ENCODE results near the gene CPSF3. TPM values are rescaled to one million over a fixed set of nuclear protein-coding genes. Genes with fewer than 3 reads are reported as not detected.

CPSF3 gene
- total and polyA plus RNA-seq, 2 of the 4 experiments (the other 2 are of a cell fraction) = 29.2 to 64.5 TPM

- Histone ChIP-seq H3K36me3 (ENCODE audit: control insufficient read depth, insufficient read depth, low read length) (peaks cover 13% of the 10 kb centered on the region), H4K8ac (ENCODE audit: low read depth in 2 of 2, low read length in 2 of 2) (no peak overlapping the region), H3K4me1 (ENCODE audit: control insufficient read depth, insufficient read depth, low read length) (peaks cover 10% of the 10 kb centered on the region), H3K4ac (ENCODE audit: low read depth, low read length) (no peak overlapping the region), H3K9ac (ENCODE audit: low read depth, low read length) (no peak overlapping the region), H3K4me3 (ENCODE audit: insufficient read depth, low read depth, low read length) (no peak overlapping the region), H3K4me2 (ENCODE audit: low read depth, low read length) (no peak overlapping the region), H3K9me1 (ENCODE audit: insufficient read depth, low read length) (peaks cover 5% of the 10 kb centered on the region), H2AFZ (replicated peaks; ENCODE audit: low read length, poor library complexity) (no peak overlapping the region), H3K23ac (ENCODE audit: low read depth, low read length) (no peak overlapping the region), H3K18ac (ENCODE audit: low read depth, low read length) (no peak overlapping the region), H3K56ac (ENCODE audit: extremely low read depth, insufficient read depth, low read length) (no peak overlapping the region), H3K9me3 (ENCODE audit: control insufficient read depth, insufficient read depth, low read length) (no peaks in the 10 kb centered on the region), H4K91ac (ENCODE audit: insufficient read depth, low read depth, low read length) (no peak overlapping the region), H2BK15ac (ENCODE audit: low read depth, low read length) (no peak overlapping the region), H2BK5ac (ENCODE audit: low read depth, low read length, poor library complexity, severe bottlenecking) (no peak overlapping the region), H3K27me3 (ENCODE audit: control insufficient read depth, insufficient read depth, low read length) (no peaks in the 10 kb centered on the region), H2BK120ac (ENCODE audit: low read depth, low read length) (no peak overlapping the region), H2AK5ac (ENCODE audit: low read depth, low read length) (no peak overlapping the region), H3K14ac (replicated peaks; ENCODE audit: low read depth, low read length) (no peak overlapping the region), H2AK9ac (replicated peaks; ENCODE audit: low read depth, low read length, poor library complexity) (no peak overlapping the region), H4K5ac (ENCODE audit: low read depth, low read length) (no peak overlapping the region), H2BK20ac (ENCODE audit: low read depth, low read length) (no peak overlapping the region), H4K20me1 (ENCODE audit: insufficient read depth, low read length) (peaks cover 27% of the 10 kb centered on the region; the same call in 1 of the 2 replicates), H3K79me1 (ENCODE audit: low read depth in 1 of 2, low read length in 2 of 2) (peaks cover 24 to 81% of the 10 kb centered on the region in 2 experiments), H3K27ac (ENCODE audit: insufficient read depth, low read length) (no peak overlapping the region)
- in situ Hi-C loops (cut with MboI; ENCODE audit: low sequenced_read_pairs) (no loop called here), dilution Hi-C loops (cut with HindIII; ENCODE audit: low sequenced_read_pairs, unreplicated experiment) (no loop called here), intact Hi-C loops (cut with micrococcal nuclease) (no loop called here)
- CTCF ChIA-PET = no interaction called here
- WGBS, 2 experiments (ENCODE audit: extremely low coverage in 2 of 2, insufficient read length in 1 of 2) = no CpG with 5 or more reads among the region's 4 CpGs
- no TSS peak for BruUV-seq (replicated peaks)
- POLR2A ChIA-PET (ENCODE audit: unreplicated experiment) = no interaction called here
- TF ChIP-seq MXI1 (IDR thresholded peaks at IDR 0.05; ENCODE audit: borderline replicate concordance, low read depth, low read length) (no peak), MAZ (IDR thresholded peaks at IDR 0.05; ENCODE audit: borderline replicate concordance, low read depth, low read length) (no peak), RFX5 (IDR thresholded peaks at IDR 0.05; ENCODE audit: low read depth, low read length) (no peak), CHD1 (IDR thresholded peaks at IDR 0.05; ENCODE audit: low read depth, low read length) (no peak), CTCF (conservative IDR thresholded peaks at IDR 0.05; ENCODE audit: low read depth, low read length) (no peak), MAFK (IDR thresholded peaks at IDR 0.05; ENCODE audit: low read depth, low read length) (no peak), RAD21 (IDR thresholded peaks at IDR 0.05; ENCODE audit: low read length) (no peak), CEBPB (IDR thresholded peaks at IDR 0.05; ENCODE audit: low read depth, low read length) (no peak), SMC3 (IDR thresholded peaks at IDR 0.05; ENCODE audit: low read depth, low read length) (no peak), NFE2L2 (IDR thresholded peaks at IDR 0.05; ENCODE audit: low read depth, low read length) (no peak), USF2 (IDR thresholded peaks at IDR 0.05; ENCODE audit: low read depth, low read length) (no peak), BHLHE40 (IDR thresholded peaks at IDR 0.05; ENCODE audit: low read depth, low read length) (no peak), POLR2A (IDR thresholded peaks at IDR 0.05; ENCODE audit: low read depth, low read length) (no peak)
- ATAC-seq (ENCODE audit: low read depth) (no peak), DNase-seq (no peak)
Observed at GRCh38 chr2:9418746-9419145, 4.7 kb upstream of the CPSF3 start.

All from IMR-90 (cell line).